Gastrocnemius medialis (tissue), 4 donors: ENCODE results near the gene XPNPEP3.

Experiments used
- CTCF ChIP-seq, 5 experiments: fragments of 450-650 bp in 3 of 5; fragments of 200-600 bp in 2 of 5; sonication (generic) in 2 of 5; IDR thresholded peaks in 4 of 5; conservative IDR thresholded peaks in 1 of 5; 1 replicate in 4 of 5; 2 replicates in 1 of 5; pipeline ENCODE4 v1.5.1; 2016 to 2019; ENCODE audit warnings: antibody characterized with exemption in 5 of 5, mild to moderate bottlenecking in 3 of 5, moderate library complexity in 3 of 5
- POLR2A ChIP-seq, 2 donors: fragments of 450-650 bp; IDR thresholded peaks; one replicate each; pipeline ENCODE4 v1.6.1; 2017; ENCODE audit warnings: antibody characterized with exemption in 2 of 2, mild to moderate bottlenecking in 2 of 2, moderate library complexity in 2 of 2

DNA sequence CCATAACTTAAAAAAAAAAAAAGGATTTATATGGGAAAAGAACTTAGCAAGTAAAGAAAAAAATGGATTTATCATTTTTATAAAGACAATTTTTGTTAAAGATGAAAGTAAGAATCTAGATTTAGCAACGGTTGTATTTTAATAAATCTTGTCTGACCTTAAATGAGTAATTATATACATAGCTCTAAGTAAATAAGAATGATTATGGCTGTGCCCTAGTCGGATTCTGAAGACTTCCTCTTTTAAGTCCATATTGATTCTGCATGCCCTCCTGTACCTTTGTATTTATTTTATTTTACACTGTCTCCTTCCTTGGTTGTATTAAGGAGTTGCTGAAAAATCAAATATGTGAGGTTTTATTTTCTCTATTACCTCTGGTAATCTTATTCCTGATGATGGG, 101.4 kb downstream of the XPNPEP3 start:
- no peak for TF ChIP-seq POLR2A (IDR thresholded peaks at IDR 0.05)
- no peak for TF ChIP-seq CTCF (IDR thresholded peaks at IDR 0.05 in 4 of 5, conservative IDR thresholded peaks at IDR 0.05 in 1 of 5)
